DOHH2 (cell line): ENCODE measurements around the gene FKBP1B.

Experiments used
- H3F3A ChIP-seq: fragments of 200-600 bp; sonication (generic), shearing (Covaris generic); 2 replicates; pipeline ENCODE4 v1.6.0; 2016; ENCODE audit warnings: antibody characterized with exemption, mild to moderate bottlenecking; ENCODE audit not compliant: control insufficient read depth, insufficient read depth
- H3K27ac ChIP-seq: fragments of 200-600 bp; sonication (generic); 2 replicates; pipeline ENCODE4 v1.5.1; 2014; ENCODE audit warnings: low read depth, mild to moderate bottlenecking, low read length, moderate library complexity
- H3K27me3 ChIP-seq: fragments of 200-600 bp; sonication (generic); 2 replicates; pipeline ENCODE4 v1.6.1; 2014; ENCODE audit warnings: mild to moderate bottlenecking, low read length, mixed read lengths; ENCODE audit not compliant: control insufficient read depth
- H3K36me3 ChIP-seq: fragments of 200-600 bp; sonication (generic); 2 replicates; pipeline ENCODE4 v1.6.1; 2014; ENCODE audit warnings: mild to moderate bottlenecking, low read length, moderate library complexity, mixed read lengths; ENCODE audit not compliant: control insufficient read depth
- H3K4me1 ChIP-seq: fragments of 200-600 bp; sonication (generic); 2 replicates; pipeline ENCODE4 v1.6.1; 2014; ENCODE audit warnings: mild to moderate bottlenecking, low read length, mixed read lengths; ENCODE audit not compliant: control insufficient read depth
- H3K4me2 ChIP-seq: fragments of 200-600 bp; sonication (generic); 2 replicates; pipeline ENCODE4 v1.6.0; 2014; ENCODE audit warnings: mild to moderate bottlenecking, low read length, moderate library complexity
- H3K4me3 ChIP-seq: fragments of 200-600 bp; sonication (generic); 2 replicates; pipeline ENCODE4 v1.5.1; 2014; ENCODE audit warnings: mild to moderate bottlenecking, low read length, mixed read lengths
- H3K79me2 ChIP-seq: fragments of 200-600 bp; sonication (generic); 2 replicates; pipeline ENCODE4 v1.6.1; 2014; ENCODE audit warnings: mild to moderate bottlenecking, low read length, mixed read lengths; ENCODE audit not compliant: control insufficient read depth
- H3K9me2 ChIP-seq: fragments of 200-600 bp; sonication (generic); replicated peaks from 2 replicates; pipeline ENCODE4 v1.6.1; 2014; ENCODE audit warnings: mild to moderate bottlenecking, low read length, mixed read lengths; ENCODE audit not compliant: control insufficient read depth
- H3K9me3 ChIP-seq: fragments of 200-600 bp; sonication (generic); 2 replicates; pipeline ENCODE4 v1.6.1; 2014; ENCODE audit warnings: antibody characterized with exemption, low read length, mixed read lengths; ENCODE audit not compliant: control insufficient read depth, insufficient read depth
- H4K20me1 ChIP-seq: fragments of 200-600 bp; sonication (generic); 2 replicates; pipeline ENCODE4 v1.6.0; 2014; ENCODE audit warnings: low read depth, mild to moderate bottlenecking, antibody characterized with exemption, low read length, moderate library complexity; ENCODE audit not compliant: control insufficient read depth, insufficient read depth
- CTCF ChIP-seq: fragments of 200-600 bp; sonication (generic); IDR thresholded peaks from one replicate; pipeline ENCODE4 v1.5.1; 2014; ENCODE audit warnings: antibody characterized with exemption, mild to moderate bottlenecking, low read depth, low read length; ENCODE audit not compliant: poor library complexity, severe bottlenecking
- EZH2phosphoT487 ChIP-seq: fragments of 200-600 bp; sonication (generic); IDR thresholded peaks from 2 replicates; pipeline ENCODE4 v1.6.1; 2017; ENCODE audit warnings: borderline replicate concordance, mild to moderate bottlenecking, antibody characterized with exemption, low read length, moderate library complexity, mixed read lengths

The FKBP1B gene

GRCh38 chr2:24046599-24046929, 3.0 kb upstream of the FKBP1B start:
- TF ChIP-seq EZH2phosphoT487 (no peak), CTCF (no peak)
- no peak overlapping the region for H3K27ac ChIP-seq

GRCh38 chr2:24046930-24047702, 2.4 kb upstream of the FKBP1B start, which contains the start of gene WDCP:
TSS of gene WDCP (minus strand) at chr2:24047391. CDS start at chr2:24039494, 7,897 bp downstream.
- peaks cover 23% of the 10 kb centered on the region for H3K27me3 ChIP-seq
- H3K9me3 ChIP-seq, result no peaks in the 10 kb centered on the region
- no peaks in the 10 kb centered on the region for H3K9me2 ChIP-seq
- H3K4me1 ChIP-seq, result peaks cover 36% of the 10 kb centered on the region
- H3K27ac ChIP-seq, result peak within 1 kb of the TSS; percentile 29
- H3K79me2 ChIP-seq, result peaks cover 38% of the 10 kb centered on the region
- no peaks in the 10 kb centered on the region; the same call in 1 of the 2 replicates for H3K36me3 ChIP-seq
- no peaks in the 10 kb centered on the region for H4K20me1 ChIP-seq
- peaks cover 15% of the 10 kb centered on the region for H3F3A ChIP-seq
- TF ChIP-seq CTCF (no peak), EZH2phosphoT487 (no peak)
- peak within 1 kb of the TSS; percentile 87 for H3K4me3 ChIP-seq
- peak within 1 kb of the TSS; percentile 98 for H3K4me2 ChIP-seq

More at GRCh38 chr2:24046599-24046929, 3.0 kb upstream of the FKBP1B start:
- Histone ChIP-seq H3K9me2 (no peaks in the 10 kb centered on the region), H3K4me2 (peak overlapping the region; percentile 74), H3K4me1 (peaks cover 36% of the 10 kb centered on the region), H4K20me1 (no peaks in the 10 kb centered on the region), H3K9me3 (no peaks in the 10 kb centered on the region), H3K27me3 (peaks cover 18% of the 10 kb centered on the region), H3F3A (peaks cover 11% of the 10 kb centered on the region), H3K36me3 (no peaks in the 10 kb centered on the region; the same call in 1 of the 2 replicates), H3K4me3 (peak overlapping the region; percentile 87), H3K79me2 (peaks cover 38% of the 10 kb centered on the region)

- Histone ChIP-seq H3K79me2 (peaks cover 38% of the 10 kb centered on the region), H3F3A (peaks cover 15% of the 10 kb centered on the region), H3K9me2 (no peaks in the 10 kb centered on the region), H3K9me3 (no peaks in the 10 kb centered on the region), H3K27me3 (peaks cover 24% of the 10 kb centered on the region), H3K36me3 (no peaks in the 10 kb centered on the region; the same call in 1 of the 2 replicates), H3K4me1 (peaks cover 36% of the 10 kb centered on the region), H4K20me1 (no peaks in the 10 kb centered on the region), H3K4me3 (peak overlapping the region; percentile 87), H3K4me2 (peak overlapping the region; percentile 81), H3K27ac (peak overlapping the region; percentile 29; the same call in 1 of the 2 replicates)
- no peak for TF ChIP-seq CTCF
- no peak for TF ChIP-seq EZH2phosphoT487
These were observed 1.9 kb upstream of the FKBP1B start for GRCh38 chr2:24047703-24048033.
